Progenitor cell of endocrine pancreas (in vitro differentiated cells): ENCODE results near the gene DNM2. TPM values are rescaled to one million over a fixed set of nuclear protein-coding genes. Genes with fewer than 3 reads are reported as not detected.

ENCODE experiments used
- DNase-seq: peaks from one replicate; pipeline ENCODE4 v3.0.0; 2021; ENCODE audit warnings: low spot score; ENCODE audit not compliant: unreplicated experiment
- H3K27ac Mint-ChIP-seq: 2 replicates; pipeline ENCODE4 v1.8.0; 2021; ENCODE audit warnings: mild to moderate bottlenecking, moderate library complexity, mixed read lengths
- H3K27me3 Mint-ChIP-seq: 2 replicates; pipeline ENCODE4 v1.8.0; 2021; ENCODE audit warnings: mixed read lengths
- H3K36me3 Mint-ChIP-seq: 2 replicates; pipeline ENCODE4 v1.8.0; 2022; ENCODE audit warnings: mixed read lengths; ENCODE audit not compliant: insufficient read depth
- H3K4me1 Mint-ChIP-seq: 2 replicates; pipeline ENCODE4 v1.8.0; 2021; ENCODE audit warnings: low read depth, mixed read lengths
- H3K4me3 Mint-ChIP-seq: 2 replicates; pipeline ENCODE4 v1.8.0; 2021; ENCODE audit warnings: low read depth, mild to moderate bottlenecking, moderate library complexity, mixed read lengths
- H3K9me3 Mint-ChIP-seq: 2 replicates; pipeline ENCODE4 v1.8.0; 2021; ENCODE audit warnings: low read depth, mixed read lengths
- CTCF ChIP-seq: fragments of 200-600 bp; sonication (generic); IDR thresholded peaks from one replicate; pipeline ENCODE4 v1.5.0; 2021; ENCODE audit warnings: antibody characterized with exemption, mild to moderate bottlenecking; ENCODE audit not compliant: unreplicated experiment
- total RNA-seq: library from RNA; stranded (reverse); gene quantifications from 2 replicates; pipeline ENCODE4 v1.2.1, GENCODE V29; 2021

The DNM2 gene
- total RNA-seq, 1 donor from 2014 or later = 124 TPM

- peaks cover 3% of the 10 kb centered on the region for H3K9me3 Mint-ChIP-seq
- H3K36me3 Mint-ChIP-seq = peaks cover 21% of the 10 kb centered on the region
- no peaks in the 10 kb centered on the region for H3K4me1 Mint-ChIP-seq
- no peak overlapping the region for H3K4me3 Mint-ChIP-seq
- H3K27me3 Mint-ChIP-seq = no peaks in the 10 kb centered on the region
- H3K27ac Mint-ChIP-seq = no peak overlapping the region
- no peak for TF ChIP-seq CTCF
- no peak for DNase-seq
Observed at GRCh38 chr19:10802479-10802878, 84.6 kb downstream of the DNM2 start.

GRCh38 chr19:10803252-10803651 is 85.4 kb downstream of the DNM2 start:
- Mint-ChIP-seq H3K9me3 (peaks cover 3% of the 10 kb centered on the region), H3K27ac (no peak overlapping the region), H3K4me1 (no peaks in the 10 kb centered on the region), H3K4me3 (no peak overlapping the region), H3K27me3 (no peaks in the 10 kb centered on the region), H3K36me3 (peaks cover 21% of the 10 kb centered on the region)
- no peak for TF ChIP-seq CTCF
- DNase-seq = no peak

- Mint-ChIP-seq H3K4me1 (no peaks in the 10 kb centered on the region), H3K36me3 (peaks cover 32% of the 10 kb centered on the region), H3K9me3 (peaks cover 3% of the 10 kb centered on the region), H3K4me3 (no peak overlapping the region), H3K27ac (no peak overlapping the region), H3K27me3 (no peaks in the 10 kb centered on the region)
- DNase-seq = no peak
- TF ChIP-seq CTCF = no peak
Observed at GRCh38 chr19:10805065-10805757, 87.3 kb downstream of the DNM2 start.

- Mint-ChIP-seq H3K27me3 (no peaks in the 10 kb centered on the region), H3K4me3 (no peak overlapping the region), H3K9me3 (peaks cover 3% of the 10 kb centered on the region), H3K36me3 (peaks cover 32% of the 10 kb centered on the region), H3K27ac (no peak overlapping the region), H3K4me1 (no peaks in the 10 kb centered on the region)
- no peak for TF ChIP-seq CTCF
- DNase-seq = no peak
Observed at GRCh38 chr19:10805758-10806247, 87.9 kb downstream of the DNM2 start.

GRCh38 chr19:10808937-10809649 is 91.2 kb downstream of the DNM2 start:
- peaks cover 3% of the 10 kb centered on the region for H3K9me3 Mint-ChIP-seq
- peak overlapping the region; percentile 30 for H3K27ac Mint-ChIP-seq
- H3K27me3 Mint-ChIP-seq = no peaks in the 10 kb centered on the region
- no peak for DNase-seq
- TF ChIP-seq CTCF = no peak
- H3K4me3 Mint-ChIP-seq = no peak overlapping the region
- peaks cover 26% of the 10 kb centered on the region for H3K36me3 Mint-ChIP-seq
- H3K4me1 Mint-ChIP-seq = no peaks in the 10 kb centered on the region
